ENCODE data around the gene MAD1L1. TPM values are rescaled to one million over a fixed set of nuclear protein-coding genes. Genes with fewer than 3 reads are reported as not detected.
A peak's percentile ranks its signal among the peaks of the same experiment; 100 is the strongest.

The MAD1L1 gene
- total RNA-seq, 1 donor from 2014 or later, result 59.6 TPM

DNA sequence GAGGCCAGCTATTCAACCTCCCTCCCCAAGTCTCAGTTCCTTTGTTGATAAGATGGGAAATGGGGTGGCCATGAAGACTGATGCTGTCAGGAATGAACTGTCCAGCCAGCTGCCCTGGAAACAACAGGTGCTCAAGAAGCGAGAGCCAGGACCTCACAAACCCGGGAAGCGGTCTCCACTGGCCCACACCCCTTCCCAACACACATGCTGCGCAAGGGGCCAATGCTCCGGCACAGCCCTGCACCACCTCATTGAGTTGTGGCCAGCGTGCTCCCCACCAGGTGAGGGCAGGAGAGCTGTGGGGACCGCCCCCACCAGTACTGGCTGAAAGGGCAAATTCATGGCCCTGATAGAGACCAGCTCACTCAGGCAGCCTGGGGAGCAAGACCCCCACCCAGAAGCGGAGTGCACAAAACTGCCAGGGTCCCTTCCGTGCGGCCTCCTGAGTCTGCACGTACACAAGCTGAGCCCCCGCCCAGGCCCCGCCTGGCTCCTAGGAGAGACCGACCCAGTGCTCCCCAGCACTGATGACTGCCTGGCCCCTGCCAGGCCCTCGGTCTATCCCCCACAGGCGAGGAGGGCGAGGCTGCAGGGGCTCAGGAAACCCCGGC lies 216.6 kb downstream of the MAD1L1 start:
- H3K4me1 ChIP-seq, result peaks cover 0 to 9% of the 10 kb centered on the region in 2 donors
- no peaks in the 10 kb centered on the region for H3K9me3 ChIP-seq
- H3K27ac ChIP-seq, result no peak overlapping the region
- TF ChIP-seq, protein P1, sequence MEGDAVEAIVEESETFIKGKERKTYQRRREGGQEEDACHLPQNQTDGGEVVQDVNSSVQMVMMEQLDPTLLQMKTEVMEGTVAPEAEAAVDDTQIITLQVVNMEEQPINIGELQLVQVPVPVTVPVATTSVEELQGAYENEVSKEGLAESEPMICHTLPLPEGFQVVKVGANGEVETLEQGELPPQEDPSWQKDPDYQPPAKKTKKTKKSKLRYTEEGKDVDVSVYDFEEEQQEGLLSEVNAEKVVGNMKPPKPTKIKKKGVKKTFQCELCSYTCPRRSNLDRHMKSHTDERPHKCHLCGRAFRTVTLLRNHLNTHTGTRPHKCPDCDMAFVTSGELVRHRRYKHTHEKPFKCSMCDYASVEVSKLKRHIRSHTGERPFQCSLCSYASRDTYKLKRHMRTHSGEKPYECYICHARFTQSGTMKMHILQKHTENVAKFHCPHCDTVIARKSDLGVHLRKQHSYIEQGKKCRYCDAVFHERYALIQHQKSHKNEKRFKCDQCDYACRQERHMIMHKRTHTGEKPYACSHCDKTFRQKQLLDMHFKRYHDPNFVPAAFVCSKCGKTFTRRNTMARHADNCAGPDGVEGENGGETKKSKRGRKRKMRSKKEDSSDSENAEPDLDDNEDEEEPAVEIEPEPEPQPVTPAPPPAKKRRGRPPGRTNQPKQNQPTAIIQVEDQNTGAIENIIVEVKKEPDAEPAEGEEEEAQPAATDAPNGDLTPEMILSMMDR (IDR thresholded peaks at IDR 0.05), result no peak
- peaks cover 4 to 12% of the 10 kb centered on the region in 2 donors for H3K36me3 ChIP-seq
- DNase-seq (ENCODE audit: low spot score in 2 of 2), result peak in 1 of 2 donors; percentile 49
- intact Hi-C loops (cut with DNase I), result no loop called here
- H3K4me3 ChIP-seq, result no peak overlapping the region
- H3K27me3 ChIP-seq, result no peaks in the 10 kb centered on the region

DNA sequence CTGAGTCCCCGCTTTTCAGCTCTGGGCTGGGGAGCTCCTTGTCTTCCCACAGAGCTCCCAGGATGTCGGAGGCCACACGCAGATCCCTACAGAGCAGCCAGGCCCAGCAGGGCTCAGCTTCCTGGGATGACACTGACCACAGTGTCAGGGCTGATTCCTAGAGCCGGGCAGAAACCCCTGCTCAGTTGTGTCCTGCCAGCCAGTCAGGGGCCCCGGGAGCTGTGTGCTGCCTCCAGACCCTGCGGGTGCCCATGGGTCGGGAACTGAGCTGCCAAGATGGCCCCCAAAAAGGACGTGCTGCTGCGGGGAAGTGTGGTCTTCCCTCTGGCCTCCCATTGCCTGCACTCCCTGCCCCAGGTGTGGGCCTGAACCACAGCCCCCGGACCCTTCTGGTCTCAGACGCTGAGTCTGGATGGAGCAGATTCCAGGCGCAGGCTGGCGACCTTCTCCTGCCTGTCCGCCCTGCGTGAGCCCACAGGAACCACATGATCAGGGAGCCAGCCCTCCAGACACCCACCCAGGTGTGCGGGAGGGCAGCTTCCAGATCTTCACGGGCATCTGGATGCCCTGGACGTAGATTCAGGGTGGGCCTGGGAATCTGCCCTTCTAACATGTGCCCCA lies 217.4 kb downstream of the MAD1L1 start:
- intact Hi-C loops (cut with DNase I), result no loop called here
- Histone ChIP-seq H3K27ac (no peak overlapping the region), H3K4me3 (no peak overlapping the region), H3K9me3 (no peaks in the 10 kb centered on the region), H3K27me3 (no peaks in the 10 kb centered on the region), H3K4me1 (peaks cover 0 to 9% of the 10 kb centered on the region in 2 donors), H3K36me3 (peaks cover 4 to 12% of the 10 kb centered on the region in 2 donors)
- peak in 1 of 2 donors; percentile 54 for DNase-seq (ENCODE audit: low spot score in 2 of 2)
- TF ChIP-seq, protein P1 (IDR thresholded peaks at IDR 0.05), result no peak

DNA sequence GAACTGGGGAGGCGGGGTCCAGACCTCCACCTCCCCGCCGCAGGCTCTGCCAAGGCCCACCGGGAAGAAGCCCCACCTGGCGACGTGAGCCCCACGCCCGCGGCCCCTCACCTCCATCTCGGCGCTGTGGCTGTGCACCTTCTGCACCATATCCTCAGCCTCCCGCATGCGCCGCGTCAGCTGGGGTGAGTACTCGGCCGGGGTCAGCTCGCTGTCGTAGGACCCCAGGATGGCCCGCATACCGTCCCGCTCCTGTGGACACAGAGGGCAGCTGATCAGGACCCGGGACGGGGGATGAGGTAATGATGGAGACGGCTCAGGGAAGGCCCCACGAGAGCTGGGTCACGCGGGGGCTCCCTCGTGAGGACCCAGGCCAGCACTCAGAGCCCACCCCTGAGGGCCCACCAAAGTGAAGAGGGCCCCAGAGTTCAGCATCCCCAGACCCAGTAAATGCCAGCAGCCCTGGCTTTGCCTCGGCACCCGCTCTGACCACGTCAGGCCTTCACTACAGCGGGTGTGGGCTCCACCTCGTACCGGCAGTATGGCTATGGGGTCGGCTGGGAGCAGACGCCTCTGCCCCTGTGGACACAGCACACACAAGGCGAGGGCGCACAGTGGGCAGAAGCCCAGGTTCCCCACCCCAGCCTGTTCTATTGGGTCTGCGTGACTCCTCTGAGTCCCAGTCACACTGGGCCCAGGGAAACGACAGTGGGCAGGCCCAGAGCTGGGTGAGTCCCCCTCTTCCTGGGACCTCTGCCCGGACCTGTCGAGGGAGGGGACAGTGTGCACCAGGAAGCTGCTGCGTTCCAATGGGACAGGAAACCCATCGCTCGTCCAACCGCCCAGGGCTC lies 218.1 kb downstream of the MAD1L1 start:
- no peaks in the 10 kb centered on the region for H3K27me3 ChIP-seq
- intact Hi-C loops (cut with DNase I), result no loop called here
- DNase-seq (ENCODE audit: low spot score in 2 of 2), result peak in 1 of 2 donors; percentile 56
- no peak overlapping the region for H3K27ac ChIP-seq
- no peak overlapping the region for H3K4me3 ChIP-seq
- peaks cover 0 to 9% of the 10 kb centered on the region in 2 donors for H3K4me1 ChIP-seq
- H3K9me3 ChIP-seq, result no peaks in the 10 kb centered on the region
- H3K36me3 ChIP-seq, result peaks cover 4 to 12% of the 10 kb centered on the region in 2 donors
- TF ChIP-seq, protein P1 (IDR thresholded peaks at IDR 0.05), result no peak

DNA sequence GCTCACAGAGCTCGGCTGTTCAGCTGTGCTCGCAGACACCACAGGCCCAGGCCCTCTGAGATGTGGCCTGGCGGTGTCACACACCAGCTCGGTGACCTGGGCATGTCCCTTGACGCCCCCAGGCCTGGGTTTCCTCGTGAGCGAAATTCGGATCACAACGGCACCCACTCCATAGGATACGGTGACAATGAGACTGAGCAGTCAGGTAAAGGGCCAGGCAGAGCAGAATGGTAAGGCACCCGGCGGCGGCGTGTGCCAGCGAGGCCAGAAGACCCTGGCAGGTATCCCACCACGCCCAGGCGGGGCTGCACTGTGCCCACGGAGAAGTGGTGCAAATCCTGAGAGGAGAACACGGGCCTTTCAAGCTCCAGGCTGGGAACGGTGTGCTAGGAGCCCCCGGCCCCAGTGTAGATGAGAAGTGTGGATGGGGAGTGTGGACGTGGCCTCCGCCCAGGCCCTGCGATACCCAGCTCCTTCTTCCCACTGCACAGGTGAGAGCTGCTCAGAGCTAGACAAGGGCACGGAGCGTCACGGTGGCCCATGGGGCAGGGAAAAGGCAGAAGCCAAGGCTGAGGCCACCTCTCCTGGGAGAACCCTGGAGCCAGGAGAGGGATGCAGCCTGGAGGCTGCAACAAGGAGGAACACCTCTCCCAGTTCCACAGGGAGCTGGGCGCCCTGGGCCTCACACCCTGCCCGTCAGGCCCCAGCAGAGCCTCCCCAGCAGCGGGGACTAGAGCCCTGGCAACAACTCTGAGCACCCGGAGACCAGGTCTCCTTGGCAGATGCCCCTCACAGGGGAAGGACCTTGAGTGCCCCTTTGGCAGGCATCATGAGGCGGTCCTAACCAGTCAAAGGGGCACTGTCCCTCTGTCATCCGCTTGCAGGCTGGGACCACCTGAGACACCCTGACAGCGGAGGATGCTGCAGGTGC lies 219.1 kb downstream of the MAD1L1 start:
- intact Hi-C loops (cut with DNase I), result no loop called here
- DNase-seq (ENCODE audit: low spot score in 2 of 2), result peak in 1 of 2 donors; percentile 58
- Histone ChIP-seq H3K36me3 (peaks cover 4 to 12% of the 10 kb centered on the region in 2 donors), H3K27me3 (no peaks in the 10 kb centered on the region), H3K4me3 (no peak overlapping the region), H3K9me3 (no peaks in the 10 kb centered on the region), H3K27ac (no peak overlapping the region), H3K4me1 (peaks cover 0 to 2% of the 10 kb centered on the region in 2 donors)
- TF ChIP-seq, protein P1 (IDR thresholded peaks at IDR 0.05), result no peak

DNA sequence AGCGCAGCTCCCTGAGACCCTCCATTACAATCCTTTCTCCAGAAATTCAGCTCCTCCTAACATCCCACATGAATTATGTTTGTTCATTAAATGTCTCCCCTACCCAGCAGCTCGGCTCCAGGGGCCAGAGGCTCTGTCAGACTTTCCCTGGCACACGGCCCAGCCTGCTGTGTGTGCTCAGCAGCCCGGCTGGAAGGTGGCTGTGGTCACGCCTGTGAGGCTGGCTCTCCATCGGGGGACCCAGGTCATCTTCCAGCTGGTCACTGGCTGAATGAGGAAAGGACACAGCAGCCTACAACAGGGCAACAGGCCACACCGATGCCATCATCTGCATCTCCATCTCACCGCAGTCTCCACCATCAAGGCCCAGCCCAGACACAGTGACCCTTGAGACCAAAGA lies 219.8 kb downstream of the MAD1L1 start:
- no peaks in the 10 kb centered on the region for H3K9me3 ChIP-seq
- DNase-seq (ENCODE audit: low spot score in 2 of 2), result peak in 1 of 2 donors; percentile 58
- no peaks in the 10 kb centered on the region for H3K4me1 ChIP-seq
- H3K4me3 ChIP-seq, result no peak overlapping the region
- no peak overlapping the region for H3K27ac ChIP-seq
- TF ChIP-seq, protein P1 (IDR thresholded peaks at IDR 0.05), result no peak
- no peaks in the 10 kb centered on the region for H3K27me3 ChIP-seq
- intact Hi-C loops (cut with DNase I), result no loop called here
- H3K36me3 ChIP-seq, result peaks cover 4 to 12% of the 10 kb centered on the region in 2 donors

Measured in ascending aorta (tissue), 2 donors.